H1 (cell line): ENCODE measurements around the gene PAX6. TPM values are rescaled to one million over a fixed set of nuclear protein-coding genes. Genes with fewer than 3 reads are reported as not detected.
A peak's percentile ranks its signal among the peaks of the same experiment; 100 is the strongest.

Experiments used
- CTCF ChIA-PET: fragments of 300-600 bp; sonication (Branson Sonifier 250); formaldehyde crosslinking; loops from one replicate; lab custom pipeline; 2021; ENCODE audit not compliant: partially characterized antibody; lab: Charles Lee
- POLR2A ChIA-PET: fragments of 300-600 bp; sonication (Branson Sonifier 250); formaldehyde crosslinking; loops from one replicate; lab custom pipeline; 2021; ENCODE audit warnings: inconsistent platforms; ENCODE audit not compliant: partially characterized antibody; lab: Charles Lee
- DNase-seq, 2 experiments: peaks; one replicate each; pipeline versions ENCODE4 v3.0.0 to v3.0.0-alpha.2; 2010 to 2022; ENCODE audit warnings: low spot score in 2 of 2, low read depth in 1 of 2, mixed read lengths in 1 of 2
- FAIRE-seq: peaks from 2 replicates; lab custom pipeline; 2011; peaks lifted over from hg19 to GRCh38; lab: Jason Lieb, UNC
- H2AFZ ChIP-seq: 2 replicates; pipeline ENCODE4 v1.8.1; 2012; ENCODE audit warnings: low read length, inconsistent platforms
- H2AK5ac ChIP-seq: 2 replicates; pipeline ENCODE4 v1.6.1; 2013; ENCODE audit warnings: low read depth, low read length
- H2BK120ac ChIP-seq: replicated peaks from 2 replicates; pipeline ENCODE3; 2013; ENCODE audit warnings: low read depth, low read length, inconsistent platforms
- H2BK12ac ChIP-seq: 2 replicates; pipeline ENCODE4 v1.6.1; 2013; ENCODE audit warnings: low read depth, low read length
- H2BK15ac ChIP-seq: 2 replicates; pipeline ENCODE4 v1.6.1; 2013; ENCODE audit warnings: low read length
- H2BK20ac ChIP-seq: 2 replicates; pipeline ENCODE4 v1.6.1; 2013; ENCODE audit warnings: low read length
- H2BK5ac ChIP-seq: 2 replicates; pipeline ENCODE4 v1.6.1; 2013; ENCODE audit warnings: low read depth, low read length
- H3K14ac ChIP-seq: 2 replicates; pipeline ENCODE4 v1.6.1; 2013; ENCODE audit warnings: inconsistent platforms; ENCODE audit not compliant: insufficient read length
- H3K18ac ChIP-seq: 2 replicates; pipeline ENCODE4 v1.6.1; 2013; ENCODE audit warnings: low read length; ENCODE audit errors: extremely low read depth
- H3K23ac ChIP-seq: 2 replicates; pipeline ENCODE4 v1.6.1; 2013; ENCODE audit warnings: inconsistent platforms; ENCODE audit not compliant: insufficient read length
- H3K23me2 ChIP-seq: 2 replicates; pipeline ENCODE4 v1.6.1; 2013; ENCODE audit warnings: low read depth, low read length
- H3K27ac ChIP-seq: 2 replicates; pipeline ENCODE4 v1.6.1; 2011; ENCODE audit warnings: low read depth, low read length, inconsistent platforms
- H3K27me3 ChIP-seq, 4 experiments: replicated peaks in 1 of 4; 1 replicate in 1 of 4; 2 replicates in 3 of 4; pipeline versions ENCODE4 v1.6.1 to v1.8.1; 2011 to 2013; ENCODE audit warnings: low read length in 3 of 4, mild to moderate bottlenecking in 3 of 4, inconsistent platforms in 2 of 4, mixed read lengths in 2 of 4, moderate library complexity in 1 of 4; ENCODE audit not compliant: control insufficient read depth in 3 of 4, insufficient read depth in 3 of 4; ENCODE audit errors: extremely low read depth in 1 of 4
- H3K36me3 ChIP-seq, 4 experiments: 2 replicates each; pipeline versions ENCODE4 v1.6.1 to v1.8.1; 2011 to 2013; ENCODE audit warnings: mild to moderate bottlenecking in 4 of 4, low read length in 3 of 4, moderate library complexity in 2 of 4, control low read depth in 1 of 4, inconsistent platforms in 1 of 4; ENCODE audit not compliant: insufficient read depth in 4 of 4, control insufficient read depth in 2 of 4
- H3K4ac ChIP-seq: replicated peaks from 2 replicates; pipeline ENCODE3; 2013; ENCODE audit warnings: low read length, low read depth, mixed read lengths, inconsistent platforms; ENCODE audit not compliant: insufficient read length
- H3K4me1 ChIP-seq, 4 experiments: replicated peaks in 1 of 4; 1 replicate in 1 of 4; 2 replicates in 3 of 4; pipeline versions ENCODE4 v1.6.1 to v1.8.1; 2011 to 2013; ENCODE audit warnings: low read length in 3 of 4, inconsistent platforms in 2 of 4, mixed read lengths in 1 of 4; ENCODE audit not compliant: insufficient read depth in 4 of 4, control insufficient read depth in 3 of 4
- H3K4me2 ChIP-seq, 2 experiments: 2 replicates each; pipeline versions ENCODE4 v1.6.1 to v1.8.1; 2011 to 2013; ENCODE audit warnings: low read depth in 2 of 2, low read length in 2 of 2, control low read depth in 1 of 2, inconsistent platforms in 1 of 2, mild to moderate bottlenecking in 1 of 2; ENCODE audit not compliant: insufficient read depth in 1 of 2
- H3K4me3 ChIP-seq, 4 experiments: fragments of 200-600, 300-600 bp in 1 of 4; sonication (generic), shearing (Covaris generic), sonication (Bioruptor Twin) in 1 of 4; 2 replicates each; pipeline versions ENCODE4 v1.5.1 to v1.8.1; 2011 to 2016; ENCODE audit warnings: low read length in 4 of 4, low read depth in 3 of 4, control low read depth in 2 of 4, inconsistent platforms in 2 of 4, mild to moderate bottlenecking in 2 of 4, mixed read lengths in 1 of 4, moderate library complexity in 1 of 4; ENCODE audit not compliant: insufficient read depth in 2 of 4; ENCODE audit errors: extremely low read depth in 1 of 4
- H3K56ac ChIP-seq: replicated peaks from 2 replicates; pipeline ENCODE3; 2013; ENCODE audit warnings: low read depth, mild to moderate bottlenecking, mixed read lengths, low read length, inconsistent platforms; ENCODE audit not compliant: insufficient read length
- H3K79me1 ChIP-seq: 2 replicates; pipeline ENCODE4 v1.6.1; 2013; ENCODE audit warnings: low read depth, low read length, control low read depth
- H3K79me2 ChIP-seq, 2 experiments: 2 replicates each; pipeline versions ENCODE4 v1.6.1 to v1.8.1; 2012 to 2013; ENCODE audit warnings: low read length in 2 of 2, mild to moderate bottlenecking in 2 of 2, inconsistent platforms in 1 of 2; ENCODE audit not compliant: insufficient read depth in 2 of 2, control insufficient read depth in 1 of 2
- H3K9ac ChIP-seq, 4 experiments: replicated peaks in 1 of 4; 1 replicate in 1 of 4; 2 replicates in 3 of 4; pipeline versions ENCODE4 v1.6.1 to v1.8.1; 2011 to 2013; ENCODE audit warnings: low read depth in 3 of 4, low read length in 3 of 4, control low read depth in 2 of 4, mild to moderate bottlenecking in 2 of 4, moderate library complexity in 2 of 4, inconsistent platforms in 1 of 4; ENCODE audit errors: extremely low read depth in 1 of 4
- H3K9me3 ChIP-seq, 2 experiments: 2 replicates each; pipeline versions ENCODE4 v1.6.1 to v1.8.1; 2012 to 2013; ENCODE audit warnings: mild to moderate bottlenecking in 2 of 2, moderate library complexity in 2 of 2, control low read depth in 1 of 2, inconsistent platforms in 1 of 2, low read depth in 1 of 2, low read length in 1 of 2, mixed read lengths in 1 of 2; ENCODE audit not compliant: insufficient read depth in 2 of 2
- H4K20me1 ChIP-seq, 2 experiments: replicated peaks in 1 of 2; 2 replicates each; pipeline versions ENCODE3 to v1.8.1; 2011 to 2013; ENCODE audit warnings: inconsistent platforms in 2 of 2, low read length in 2 of 2, mild to moderate bottlenecking in 1 of 2; ENCODE audit not compliant: insufficient read depth in 2 of 2, control insufficient read depth in 1 of 2
- H4K5ac ChIP-seq: 2 replicates; pipeline ENCODE4 v1.6.1; 2013; ENCODE audit warnings: low read length, low read depth, mixed read lengths, inconsistent platforms; ENCODE audit not compliant: insufficient read length
- H4K8ac ChIP-seq: 2 replicates; pipeline ENCODE4 v1.8.0; 2013; ENCODE audit warnings: mild to moderate bottlenecking, moderate library complexity, low read length, inconsistent platforms; ENCODE audit not compliant: insufficient read depth; ENCODE audit errors: extremely low read depth
- H4K91ac ChIP-seq: replicated peaks from 2 replicates; pipeline ENCODE3; 2013; ENCODE audit warnings: low read length, mixed read lengths, inconsistent platforms; ENCODE audit not compliant: insufficient read length
- CBX8 ChIP-seq: fragments of 300-800, 300-1000 bp; sonication (generic); IDR thresholded peaks from 2 replicates; pipeline ENCODE4 v1.7.1; 2016; ENCODE audit warnings: low read depth, low read length, borderline replicate concordance
- EZH2 ChIP-seq: fragments of 200-600 bp; sonication (generic); IDR thresholded peaks from 2 replicates; pipeline ENCODE4 v1.7.1; 2012; ENCODE audit warnings: low read depth, mild to moderate bottlenecking, moderate library complexity, low read length, inconsistent platforms; ENCODE audit not compliant: severe bottlenecking
- JUN ChIP-seq: IDR thresholded peaks from 2 replicates; pipeline ENCODE4 v1.6.1; 2011; ENCODE audit warnings: low read depth, mild to moderate bottlenecking, improper control_type of control experiment, low read length
- RNF2 ChIP-seq: fragments of 200-900, 300-1000 bp; sonication (generic); IDR thresholded peaks from 2 replicates; pipeline ENCODE4 v1.7.1; 2016; ENCODE audit warnings: borderline replicate concordance, low read depth, mild to moderate bottlenecking, antibody characterized with exemption, low read length; ENCODE audit not compliant: poor library complexity, severe bottlenecking; ENCODE audit errors: missing control alignments
- SP2 ChIP-seq: IDR thresholded peaks from 2 replicates; pipeline ENCODE4 v1.6.1; 2012; ENCODE audit warnings: mild to moderate bottlenecking, low read length, inconsistent platforms
- SUZ12 ChIP-seq: fragments of 200-600 bp; sonication (generic); IDR thresholded peaks from 2 replicates; pipeline ENCODE4 v1.6.1; 2012; ENCODE audit warnings: mild to moderate bottlenecking, inconsistent platforms, low read length, moderate library complexity, mixed read lengths
- WGBS, 2 experiments: shearing (Covaris generic) in 1 of 2; methylation state at CpG; one replicate each; pipeline versions ENCODE4 v1.1.6 to v1.1.7; 2013 to 2015; ENCODE audit warnings: low lambda C conversion rate in 2 of 2, mixed read lengths in 2 of 2, inconsistent platforms in 1 of 2, low coverage in 1 of 2, missing lambda C conversion rate in 1 of 2; ENCODE audit not compliant: insufficient replicate concordance in 2 of 2, insufficient coverage in 1 of 2, insufficient read length in 1 of 2; ENCODE audit errors: extremely low coverage in 1 of 2, missing lambda C conversion rate in 1 of 2; 5-methylcytosine and 5-hydroxymethylcytosine counted together
- polyA plus RNA-seq, 7 experiments: library from polyadenylated mRNA; depleted of rRNA in 3 of 7; stranded (reverse) in 5 of 7; unstranded in 2 of 7; fragments of >200 nt in 5 of 7; fragments of 200-250 nt in 2 of 7; gene quantifications; 1 replicate in 5 of 7; 2 replicates in 1 of 7; 4 replicates in 1 of 7; pipeline versions ENCODE4 v1.2.1 to v1.2.3, GENCODE V29; 2011 to 2013; ENCODE audit warnings: missing spikeins in 2 of 7, mixed read lengths in 2 of 7
- total RNA-seq: library from RNA; stranded (reverse); fragmentation: NEBNext Ultra II Directional; extraction: Animal tissue kit (Norgen Biotek cat#: 25700); gene quantifications from 2 replicates; pipeline ENCODE4 v1.2.1, GENCODE V29; 2021

PAX6 gene
- total and polyA plus RNA-seq, 2 of the 8 experiments (the other 6 are each of a cell fraction or from before 2014, with no cell fraction given): 0.30 to 0.65 TPM

DNA sequence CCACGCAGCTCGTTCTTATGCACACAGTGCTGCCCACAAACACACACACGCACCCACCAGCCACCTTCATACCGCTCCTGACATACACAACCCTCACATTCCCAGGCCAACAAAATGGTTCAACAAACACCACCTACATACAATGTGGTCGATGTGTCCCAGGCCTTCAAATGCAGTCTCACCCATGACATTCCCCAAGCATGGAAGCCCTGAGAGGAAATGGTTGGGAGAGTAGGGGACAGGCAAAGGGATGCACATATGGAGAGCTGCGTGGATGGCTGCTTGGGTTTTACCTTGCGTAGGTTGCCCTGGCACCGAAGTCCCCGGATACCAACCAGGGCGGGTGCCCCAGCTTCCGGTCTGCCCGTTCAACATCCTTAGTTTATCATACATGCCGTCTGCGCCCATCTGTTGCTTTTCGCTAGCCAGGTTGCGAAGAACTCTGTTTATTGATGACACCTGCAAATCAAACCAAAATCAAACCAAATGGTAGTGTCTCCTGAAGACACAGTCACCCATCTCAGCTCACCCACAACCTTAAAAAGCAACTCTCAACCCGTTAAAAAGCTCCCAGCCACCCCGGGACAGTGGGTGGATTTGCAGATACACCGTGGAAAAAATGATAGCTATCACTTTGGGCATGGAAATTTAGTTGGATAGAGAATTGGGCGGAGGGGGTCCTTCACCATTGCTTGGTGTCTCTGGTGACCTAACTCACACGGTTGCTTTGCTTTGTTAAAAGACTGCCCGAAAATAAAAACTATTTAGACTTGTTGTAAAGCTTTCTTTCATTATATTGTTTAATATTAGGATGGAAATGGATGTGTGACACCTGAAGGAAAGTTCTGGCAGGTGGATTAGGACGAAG, 10.5 kb downstream of the PAX6 start:
- WGBS, 2 experiments: 13% methylated on average over 23 of the region's 23 CpGs; no CpG with 5 or more reads in 1 of the 2 experiments
- DNase-seq (no peak), FAIRE-seq (no peak)
- Histone ChIP-seq H3K14ac (no peak overlapping the region), H2BK120ac (no peak overlapping the region), H4K8ac (no peak overlapping the region), H2BK15ac (no peak overlapping the region; the same call in 1 of the 2 replicates), H3K23me2 (peaks cover 7% of the 10 kb centered on the region; the same call in 1 of the 2 replicates), H3K4me2 (peak overlapping the region in 1 of 2 experiments; percentile 97; a peak in 1 of 4 replicates), H4K20me1 (peaks cover 0 to 31% of the 10 kb centered on the region in 2 experiments), H2BK12ac (peak overlapping the region; percentile 78; the same call in 1 of the 2 replicates), H3K18ac (no peak overlapping the region; the same call in 1 of the 2 replicates), H3K23ac (no peak overlapping the region), H3K9ac (no peak overlapping the region), H3K9me3 (no peaks in the 10 kb centered on the region), H3K4ac (no peak overlapping the region), H2AK5ac (no peak overlapping the region), H2BK5ac (no peak overlapping the region), H3K27ac (no peak overlapping the region), H3K4me1 (peaks cover 23 to 44% (median 28%) of the 10 kb centered on the region in 4 experiments), H2AFZ (no peak overlapping the region), H3K27me3 (peaks cover 88 to 100% (median 97%) of the 10 kb centered on the region in 4 experiments), H4K5ac (no peak overlapping the region), H4K91ac (no peak overlapping the region), H3K56ac (no peak overlapping the region), H3K36me3 (no peaks in the 10 kb centered on the region; a peak in 1 of 8 replicates), H3K79me1 (no peaks in the 10 kb centered on the region), H2BK20ac (no peak overlapping the region), H3K4me3 (no peak overlapping the region; a peak in 1 of 8 replicates), H3K79me2 (no peaks in the 10 kb centered on the region)
- peak; percentile 98; the same call in 1 of the 2 replicates for TF ChIP-seq CBX8
- TF ChIP-seq EZH2: peak; percentile 79
- TF ChIP-seq JUN: no peak
- TF ChIP-seq RNF2: peak; percentile 89
- no peak for TF ChIP-seq SP2
- peak; percentile 91 for TF ChIP-seq SUZ12
- ChIA-PET POLR2A (interaction anchor here (0.9 to 3.0 kb wide), 2 partner anchors 11 to 16 kb away, joined by 3 to 7 read pairs; no protein-coding TSS in a partner anchor), CTCF (interaction anchor here (0.7 to 6.7 kb wide), 7 partner anchors 9 to 206 kb away, joined by 3 to 59 read pairs (median 4); no protein-coding TSS in a partner anchor)
